Esophagus muscularis mucosa (tissue), 4 donors: ENCODE data around the gene MORC2.

Experiments used
- CTCF ChIP-seq, 3 experiments: fragments of 200-600 bp in 2 of 3; fragments of 450-650 bp in 1 of 3; sonication (generic) in 2 of 3; IDR thresholded peaks; one replicate each; pipeline ENCODE4 v1.5.1; 2017 to 2019; ENCODE audit warnings: antibody characterized with exemption in 3 of 3, mild to moderate bottlenecking in 2 of 3, moderate library complexity in 1 of 3
- EP300 ChIP-seq: sonication (generic); formaldehyde crosslinking; IDR thresholded peaks from one replicate; pipeline ENCODE4 v1.6.1; 2017; ENCODE audit warnings: antibody characterized with exemption
- POLR2A ChIP-seq: fragments of 450-650 bp; IDR thresholded peaks from one replicate; pipeline ENCODE4 v1.6.1; 2017; ENCODE audit warnings: antibody characterized with exemption, moderate library complexity, mild to moderate bottlenecking, low read depth
- POLR2AphosphoS5 ChIP-seq, 2 donors: sonication (generic); formaldehyde crosslinking; IDR thresholded peaks; one replicate each; pipeline ENCODE4 v1.6.1; 2017; ENCODE audit warnings: antibody characterized with exemption in 2 of 2

GRCh38 chr22:31001124-31001770 lies 32.7 kb upstream of the MORC2 start:
- TF ChIP-seq CTCF (IDR thresholded peaks at IDR 0.05): no peak
- no peak for TF ChIP-seq POLR2A
- TF ChIP-seq POLR2AphosphoS5 (IDR thresholded peaks at IDR 0.05): no peak
- TF ChIP-seq EP300: no peak
